ENCODE measurements around the gene C2orf42.
"Not testable (repeated sequence)": the region's sequence is repeated elsewhere in the genome, so short reads cannot be mapped to it uniquely, and the experiment has no call there.

C2orf42 gene

DNA sequence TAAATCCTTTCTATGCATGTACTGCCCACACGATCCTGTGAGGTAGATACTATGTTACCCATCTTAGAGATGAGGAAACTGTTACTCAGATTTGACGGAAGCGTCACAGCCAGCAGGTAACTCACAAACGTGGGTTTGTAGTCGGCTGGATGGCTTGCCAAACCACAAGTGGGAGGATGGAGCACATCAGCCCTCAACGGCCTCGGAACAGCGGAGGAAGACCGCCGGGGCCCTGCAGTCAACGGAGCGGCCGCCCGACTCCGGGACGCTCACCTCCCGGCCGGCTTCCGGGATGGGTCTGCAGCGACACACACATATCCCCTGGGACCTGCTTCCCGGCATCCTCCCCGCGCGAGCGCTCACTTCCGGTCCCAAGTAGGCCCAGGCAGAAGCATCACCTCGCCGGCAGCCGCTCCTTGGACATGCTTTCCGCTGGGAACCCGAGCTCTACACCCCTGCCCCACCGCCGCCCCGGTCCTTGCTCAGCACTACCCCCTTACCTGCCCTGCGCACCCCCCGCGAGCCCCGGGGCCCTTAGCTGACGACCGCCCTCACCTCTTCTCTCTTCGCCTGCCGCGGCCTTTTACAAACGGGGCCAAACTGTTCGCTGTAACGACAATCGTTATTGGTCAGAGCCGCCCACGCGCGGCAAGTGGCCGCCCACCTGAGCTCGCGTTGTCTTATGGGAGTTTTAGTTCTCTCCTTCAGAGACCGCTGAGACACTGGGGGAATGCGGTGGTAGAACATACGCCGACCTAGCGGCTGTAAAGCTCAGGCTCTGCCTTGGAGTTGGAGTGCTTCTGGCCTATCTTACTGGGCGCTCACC, at the start of gene C2orf42:
C2orf42 (minus strand) TSS at position 602 of the 826 bp plus-strand sequence. CDS start 9,034 bp downstream, outside the sequence.
- no peaks in the 10 kb centered on the region for H3K36me3 ChIP-seq (ENCODE audit: control insufficient read depth, insufficient read depth, low read length, severe bottlenecking)
- no peaks in the 10 kb centered on the region for H3K9me3 ChIP-seq (ENCODE audit: control insufficient read depth, low read length)
- no peaks in the 10 kb centered on the region for H3K4me1 ChIP-seq (ENCODE audit: control insufficient read depth, insufficient read depth, low read length)
- peak within 1 kb of the TSS; percentile 97 for H3K4me3 ChIP-seq (ENCODE audit: low read length)
- no peaks in the 10 kb centered on the region for H3K27me3 ChIP-seq (replicated peaks; ENCODE audit: control insufficient read depth, insufficient read depth, low read length)
- DNase-seq (ENCODE audit: low read depth), result peak; percentile 97
- H3K9ac ChIP-seq (ENCODE audit: low read length), result peak within 1 kb of the TSS; percentile 90

DNA sequence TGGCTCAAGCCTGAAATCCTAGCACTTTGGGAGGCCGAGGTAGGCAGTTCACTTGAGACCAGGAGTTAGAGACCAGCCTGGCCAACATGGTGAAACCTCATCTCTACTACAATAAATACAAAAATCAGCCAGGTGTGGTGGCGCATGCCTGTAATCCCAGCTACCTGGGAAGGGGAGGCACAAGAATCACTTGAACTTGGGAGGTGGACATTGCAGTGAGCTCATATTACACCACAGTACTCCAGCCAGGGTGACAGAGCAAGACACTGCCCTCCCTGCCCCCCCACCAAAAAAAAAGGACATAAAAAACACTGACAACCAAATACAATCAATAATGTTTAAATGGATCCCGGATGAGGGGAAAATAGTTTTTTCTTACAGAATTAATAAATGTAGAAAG, 49.8 kb upstream of the C2orf42 start:
- DNase-seq (ENCODE audit: low read depth), result no peak
- no peaks in the 10 kb centered on the region for H3K27me3 ChIP-seq (replicated peaks; ENCODE audit: control insufficient read depth, insufficient read depth, low read length)
- peaks cover 4% of the 10 kb centered on the region for H3K4me1 ChIP-seq (ENCODE audit: control insufficient read depth, insufficient read depth, low read length)
- H3K36me3 ChIP-seq (ENCODE audit: control insufficient read depth, insufficient read depth, low read length, severe bottlenecking), result peaks cover 6% of the 10 kb centered on the region
- H3K4me3 ChIP-seq (ENCODE audit: low read length), result no peak overlapping the region
- no peak overlapping the region for H3K9ac ChIP-seq (ENCODE audit: low read length)
- no peaks in the 10 kb centered on the region for H3K9me3 ChIP-seq (ENCODE audit: control insufficient read depth, low read length)

DNA sequence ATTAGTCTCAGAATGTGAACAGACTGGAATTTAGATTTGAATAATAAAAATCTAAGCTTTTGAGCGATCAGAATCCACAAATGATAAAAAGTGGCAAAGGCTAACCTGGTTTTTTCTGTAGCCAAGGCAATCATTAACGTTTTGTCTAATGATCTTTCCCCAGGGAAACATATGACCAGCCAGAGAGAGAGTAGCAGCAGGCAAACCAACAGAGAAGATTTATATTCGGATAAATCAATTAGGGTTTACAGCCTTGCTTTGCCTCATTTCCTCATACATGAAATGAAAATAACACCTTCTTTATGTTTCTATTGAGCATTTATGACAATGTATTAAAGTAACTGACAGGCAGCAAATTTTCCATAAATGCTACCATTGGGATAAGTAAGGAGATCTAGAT, 43.1 kb upstream of the C2orf42 start:
- Histone ChIP-seq H3K4me1 (ENCODE audit: control insufficient read depth, insufficient read depth, low read length) (no peaks in the 10 kb centered on the region), H3K27me3 (replicated peaks; ENCODE audit: control insufficient read depth, insufficient read depth, low read length) (no peaks in the 10 kb centered on the region), H3K4me3 (ENCODE audit: low read length) (no peak overlapping the region), H3K36me3 (ENCODE audit: control insufficient read depth, insufficient read depth, low read length, severe bottlenecking) (peaks cover 55% of the 10 kb centered on the region), H3K9ac (ENCODE audit: low read length) (no peak overlapping the region), H3K9me3 (ENCODE audit: control insufficient read depth, low read length) (no peaks in the 10 kb centered on the region)
- DNase-seq (ENCODE audit: low read depth), result no peak

DNA sequence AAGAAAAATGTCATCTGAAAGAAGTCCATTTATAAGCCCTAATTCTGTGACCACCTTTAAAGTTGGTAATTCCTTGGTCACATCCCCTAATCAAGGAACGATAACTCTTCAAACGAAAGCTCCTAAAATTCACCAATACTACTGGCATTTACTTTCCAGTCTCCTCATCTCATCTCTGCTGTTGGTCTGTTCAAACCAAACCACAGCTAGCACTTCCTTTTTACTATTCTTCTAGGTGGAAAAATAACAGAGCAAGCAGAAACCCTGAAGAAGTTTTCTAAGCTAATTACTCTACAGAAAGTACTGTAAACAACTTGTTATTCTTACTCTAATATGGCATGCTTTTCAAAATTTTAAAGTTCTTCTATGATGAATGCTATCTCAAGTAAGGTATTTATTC, 36.0 kb upstream of the C2orf42 start:
- no peaks in the 10 kb centered on the region for H3K27me3 ChIP-seq (replicated peaks; ENCODE audit: control insufficient read depth, insufficient read depth, low read length)
- H3K4me1 ChIP-seq (ENCODE audit: control insufficient read depth, insufficient read depth, low read length), result no peaks in the 10 kb centered on the region
- no peak for DNase-seq (ENCODE audit: low read depth)
- H3K36me3 ChIP-seq (ENCODE audit: control insufficient read depth, insufficient read depth, low read length, severe bottlenecking), result peaks cover 93% of the 10 kb centered on the region
- no peak overlapping the region for H3K9ac ChIP-seq (ENCODE audit: low read length)
- H3K9me3 ChIP-seq (ENCODE audit: control insufficient read depth, low read length), result no peaks in the 10 kb centered on the region
- no peak overlapping the region for H3K4me3 ChIP-seq (ENCODE audit: low read length)

DNA sequence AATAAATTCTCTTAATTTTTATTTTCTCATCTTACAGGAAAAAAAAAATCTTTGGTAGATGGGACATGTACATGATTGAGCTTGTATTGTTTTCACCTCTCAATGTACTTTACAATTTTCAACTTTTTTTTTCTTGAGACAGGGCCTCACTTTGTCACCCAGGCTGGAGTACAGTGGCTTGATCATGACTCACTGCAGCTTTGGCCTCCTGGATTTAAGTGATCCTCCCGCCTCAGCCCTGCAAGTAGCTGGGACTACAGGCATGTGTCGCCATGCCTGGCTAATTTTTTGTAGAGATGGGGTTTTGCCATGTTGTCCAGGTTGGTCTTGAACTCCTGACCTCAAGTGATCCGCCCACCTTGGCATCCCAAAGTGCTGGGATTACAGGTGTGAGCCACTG, 32.5 kb upstream of the C2orf42 start:
- DNase-seq (ENCODE audit: low read depth); H3K4me1 ChIP-seq (ENCODE audit: control insufficient read depth, insufficient read depth, low read length); H3K4me3 ChIP-seq (ENCODE audit: low read length); H3K27me3 ChIP-seq (replicated peaks; ENCODE audit: control insufficient read depth, insufficient read depth, low read length); H3K9ac ChIP-seq (ENCODE audit: low read length); H3K9me3 ChIP-seq (ENCODE audit: control insufficient read depth, low read length): not testable (repeated sequence)
- H3K36me3 ChIP-seq (ENCODE audit: control insufficient read depth, insufficient read depth, low read length, severe bottlenecking), result peaks cover 94% of the 10 kb centered on the region

DNA sequence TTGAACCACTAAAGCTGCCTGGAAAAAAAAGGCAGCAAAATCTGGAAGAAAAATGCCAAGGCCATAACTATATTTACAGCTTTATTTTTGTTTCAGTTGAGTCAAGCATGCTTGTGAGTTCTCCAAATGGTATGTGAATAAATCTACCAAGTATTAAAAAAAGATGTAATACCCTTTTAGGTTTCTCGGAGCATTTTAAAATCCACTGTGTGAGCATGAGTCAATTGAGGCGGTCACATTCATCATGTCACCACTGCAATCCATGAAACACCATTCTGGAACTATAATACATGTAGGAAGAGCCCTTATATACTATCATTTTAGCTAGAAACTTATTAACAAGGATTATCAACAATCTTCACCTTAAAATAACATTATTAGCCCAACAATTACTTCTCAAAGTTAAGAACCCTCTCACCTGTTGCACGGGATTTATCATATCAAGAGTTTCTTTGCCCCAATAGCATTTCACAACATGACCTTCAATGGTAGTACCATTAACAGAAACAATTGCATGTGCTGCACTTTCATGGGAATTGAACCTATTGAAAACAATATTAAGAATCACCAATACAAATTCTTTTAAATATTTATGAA, 24.2 kb upstream of the C2orf42 start:
- DNase-seq (ENCODE audit: low read depth), result peak; percentile 75
- peaks cover 72% of the 10 kb centered on the region for H3K36me3 ChIP-seq (ENCODE audit: control insufficient read depth, insufficient read depth, low read length, severe bottlenecking)
- no peaks in the 10 kb centered on the region for H3K27me3 ChIP-seq (replicated peaks; ENCODE audit: control insufficient read depth, insufficient read depth, low read length)

DNA sequence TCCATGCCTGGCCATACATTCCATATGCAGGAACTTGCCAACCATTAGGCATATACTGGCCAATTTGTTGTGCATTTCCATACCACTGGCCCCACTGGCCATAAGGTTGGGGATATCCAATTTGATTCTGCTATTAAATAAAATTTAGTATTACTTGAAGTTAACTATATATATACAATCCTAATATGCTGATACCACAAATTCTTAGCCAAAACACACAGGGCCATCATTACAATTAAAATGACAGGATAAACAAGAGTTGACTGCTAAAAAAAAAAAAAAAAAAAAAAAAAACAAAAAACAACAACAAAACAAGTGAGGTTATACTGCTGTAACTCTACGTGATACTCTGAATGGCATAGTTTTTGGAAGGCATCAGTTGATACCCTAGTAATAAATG, 23.5 kb upstream of the C2orf42 start:
- DNase-seq (ENCODE audit: low read depth), result no peak
- Histone ChIP-seq H3K4me1 (ENCODE audit: control insufficient read depth, insufficient read depth, low read length) (peaks cover 10% of the 10 kb centered on the region), H3K27me3 (replicated peaks; ENCODE audit: control insufficient read depth, insufficient read depth, low read length) (no peaks in the 10 kb centered on the region), H3K9ac (ENCODE audit: low read length) (no peak overlapping the region), H3K4me3 (ENCODE audit: low read length) (no peak overlapping the region), H3K9me3 (ENCODE audit: control insufficient read depth, low read length) (no peaks in the 10 kb centered on the region), H3K36me3 (ENCODE audit: control insufficient read depth, insufficient read depth, low read length, severe bottlenecking) (peaks cover 71% of the 10 kb centered on the region)

More for the DNA sequence above, 24.2 kb upstream of the C2orf42 start:
- Histone ChIP-seq H3K9ac (ENCODE audit: low read length) (no peak overlapping the region), H3K4me1 (ENCODE audit: control insufficient read depth, insufficient read depth, low read length) (peaks cover 10% of the 10 kb centered on the region), H3K9me3 (ENCODE audit: control insufficient read depth, low read length) (no peaks in the 10 kb centered on the region), H3K4me3 (ENCODE audit: low read length) (no peak overlapping the region)

DNA sequence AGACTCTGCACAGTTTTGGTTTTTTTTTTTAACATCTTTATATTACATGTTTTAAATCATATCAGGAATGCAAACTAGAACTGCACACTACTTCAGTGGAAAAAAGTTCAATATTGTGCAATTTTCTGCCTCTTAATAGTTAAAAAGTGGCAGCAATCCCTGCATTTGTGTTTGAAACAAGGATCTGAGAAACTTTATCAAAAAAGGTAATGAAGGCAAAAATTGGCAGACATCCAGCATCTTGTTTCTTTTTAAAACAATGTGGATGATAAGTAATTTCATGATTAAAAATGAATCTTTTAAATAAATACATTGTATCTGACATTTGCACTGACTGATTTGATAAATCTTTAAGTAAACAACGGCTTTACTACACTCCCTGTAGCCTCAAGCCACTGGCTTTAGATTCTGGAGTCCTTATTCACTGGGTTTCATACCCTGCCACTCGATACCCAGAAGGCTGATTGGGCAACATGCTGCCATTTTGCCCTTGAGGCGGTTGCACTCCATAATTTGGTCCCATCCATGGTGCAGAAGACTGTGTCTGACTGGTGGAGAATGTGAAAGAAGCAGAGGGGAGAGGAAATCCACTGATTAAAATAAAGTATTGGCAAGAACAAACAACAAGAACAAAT, 21.6 kb upstream of the C2orf42 start:
- no peak overlapping the region for H3K9ac ChIP-seq (ENCODE audit: low read length)
- no peaks in the 10 kb centered on the region for H3K27me3 ChIP-seq (replicated peaks; ENCODE audit: control insufficient read depth, insufficient read depth, low read length)
- H3K4me1 ChIP-seq (ENCODE audit: control insufficient read depth, insufficient read depth, low read length), result peaks cover 10% of the 10 kb centered on the region
- no peak overlapping the region for H3K4me3 ChIP-seq (ENCODE audit: low read length)
- no peaks in the 10 kb centered on the region for H3K9me3 ChIP-seq (ENCODE audit: control insufficient read depth, low read length)
- peak; percentile 55 for DNase-seq (ENCODE audit: low read depth)
- H3K36me3 ChIP-seq (ENCODE audit: control insufficient read depth, insufficient read depth, low read length, severe bottlenecking), result peaks cover 53% of the 10 kb centered on the region

DNA sequence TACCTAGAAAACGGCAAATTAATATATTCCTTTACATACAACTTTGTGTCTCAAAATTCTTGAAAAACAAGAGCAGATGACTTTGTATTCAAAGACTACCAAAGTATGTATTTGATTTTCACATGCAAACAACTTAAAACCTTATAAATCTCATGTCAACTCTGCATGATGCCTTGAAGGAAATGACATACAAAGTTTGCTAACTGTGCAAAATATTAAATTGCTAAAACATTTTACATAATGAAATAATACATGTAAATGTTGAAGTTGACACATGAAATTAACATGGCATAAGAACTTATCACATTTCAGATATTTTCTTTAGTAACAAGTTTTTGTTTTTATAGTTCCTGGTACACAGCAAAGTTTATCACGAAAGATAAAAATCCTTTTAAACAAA, 20.8 kb upstream of the C2orf42 start:
- Histone ChIP-seq H3K9ac (ENCODE audit: low read length) (no peak overlapping the region), H3K9me3 (ENCODE audit: control insufficient read depth, low read length) (no peaks in the 10 kb centered on the region), H3K27me3 (replicated peaks; ENCODE audit: control insufficient read depth, insufficient read depth, low read length) (no peaks in the 10 kb centered on the region), H3K36me3 (ENCODE audit: control insufficient read depth, insufficient read depth, low read length, severe bottlenecking) (peaks cover 46% of the 10 kb centered on the region), H3K4me1 (ENCODE audit: control insufficient read depth, insufficient read depth, low read length) (peaks cover 10% of the 10 kb centered on the region), H3K4me3 (ENCODE audit: low read length) (no peak overlapping the region)
- DNase-seq (ENCODE audit: low read depth), result no peak

DNA sequence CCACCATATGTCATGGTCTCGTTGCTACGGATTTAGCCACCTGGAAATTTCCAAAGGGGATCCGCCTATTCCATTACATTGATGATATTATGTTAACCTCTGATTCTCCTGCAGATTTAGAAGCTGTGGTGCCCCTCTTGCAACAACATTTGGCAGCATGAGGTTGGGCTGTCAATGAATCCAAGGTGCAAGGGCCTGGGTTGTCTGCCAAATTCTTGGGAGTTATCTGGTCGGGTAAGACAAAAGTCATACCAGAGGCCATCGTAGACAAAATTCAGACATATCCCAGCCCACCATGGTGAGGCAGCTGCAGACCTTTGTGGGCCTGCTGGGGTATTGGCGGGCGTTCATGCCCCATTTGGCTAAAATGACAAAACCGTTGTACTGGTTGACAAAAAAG, 13.6 kb upstream of the C2orf42 start:
- Histone ChIP-seq H3K9ac (ENCODE audit: low read length) (no peak overlapping the region), H3K9me3 (ENCODE audit: control insufficient read depth, low read length) (no peaks in the 10 kb centered on the region), H3K27me3 (replicated peaks; ENCODE audit: control insufficient read depth, insufficient read depth, low read length) (no peaks in the 10 kb centered on the region), H3K4me3 (ENCODE audit: low read length) (no peak overlapping the region), H3K4me1 (ENCODE audit: control insufficient read depth, insufficient read depth, low read length) (no peaks in the 10 kb centered on the region), H3K36me3 (ENCODE audit: control insufficient read depth, insufficient read depth, low read length, severe bottlenecking) (peaks cover 2% of the 10 kb centered on the region)
- DNase-seq (ENCODE audit: low read depth), result no peak

DNA sequence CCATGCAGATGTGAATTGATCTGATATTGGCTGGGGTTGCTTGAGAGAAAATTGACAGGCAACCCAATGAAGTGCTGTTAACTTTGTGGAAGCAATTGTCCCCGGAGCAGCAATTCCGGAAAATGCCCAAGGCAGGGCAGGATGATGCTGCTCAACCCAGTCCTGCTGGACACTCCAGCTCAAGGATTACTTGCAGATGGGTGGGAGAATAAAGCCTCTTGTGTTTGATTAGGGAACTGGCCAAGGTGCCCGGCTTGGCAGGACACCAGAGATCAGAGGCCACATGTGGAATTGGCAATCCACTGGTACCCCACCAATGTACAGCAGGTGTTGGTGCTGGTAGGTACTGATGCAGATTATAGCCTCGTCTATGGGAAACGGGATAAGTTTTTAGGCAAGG, 12.3 kb upstream of the C2orf42 start:
- Histone ChIP-seq H3K9me3 (ENCODE audit: control insufficient read depth, low read length) (no peaks in the 10 kb centered on the region), H3K4me3 (ENCODE audit: low read length) (no peak overlapping the region), H3K9ac (ENCODE audit: low read length) (no peak overlapping the region), H3K4me1 (ENCODE audit: control insufficient read depth, insufficient read depth, low read length) (no peaks in the 10 kb centered on the region), H3K27me3 (replicated peaks; ENCODE audit: control insufficient read depth, insufficient read depth, low read length) (no peaks in the 10 kb centered on the region), H3K36me3 (ENCODE audit: control insufficient read depth, insufficient read depth, low read length, severe bottlenecking) (no peaks in the 10 kb centered on the region)
- no peak for DNase-seq (ENCODE audit: low read depth)
